Upper lobe of left lung (tissue), 6 donors: ENCODE measurements around the gene SLC40A1. TPM values are rescaled to one million over a fixed set of nuclear protein-coding genes. Genes with fewer than 3 reads are reported as not detected.

ENCODE experiments used
- ATAC-seq, 2 donors: fragments of 200-7000 bp; cut with Tn5 transposase; one replicate each; pipeline ENCODE4 v1.9.1; 2022; ENCODE audit warnings: mild to moderate bottlenecking in 2 of 2, moderate library complexity in 2 of 2; ENCODE audit not compliant: low FRiP score in 2 of 2
- DNase-seq, 2 donors: peaks; one replicate each; pipeline ENCODE4 v3.0.0-alpha.2; 2019 to 2020
- H3K27ac ChIP-seq, 4 donors: fragments of 200-600 bp; sonication (generic); one replicate each; pipeline ENCODE4 v1.5.1; 2016 to 2019
- H3K27me3 ChIP-seq, 4 donors: fragments of 200-600 bp; sonication (generic); one replicate each; pipeline ENCODE4 v1.5.1; 2017 to 2019
- H3K36me3 ChIP-seq, 4 donors: fragments of 200-600 bp; sonication (generic); one replicate each; pipeline ENCODE4 v1.5.1; 2016 to 2019
- H3K4me1 ChIP-seq, 4 donors: fragments of 200-600 bp; sonication (generic); one replicate each; pipeline ENCODE4 v1.5.1; 2018 to 2019
- H3K4me3 ChIP-seq, 4 donors: fragments of 200-600 bp; sonication (generic); one replicate each; pipeline ENCODE4 v1.5.1; 2017 to 2019; ENCODE audit warnings: mild to moderate bottlenecking in 2 of 4, moderate library complexity in 1 of 4
- H3K9me3 ChIP-seq, 4 donors: fragments of 200-600 bp; sonication (generic); one replicate each; pipeline ENCODE4 v1.5.1; 2018 to 2019
- CTCF ChIP-seq, 6 experiments: fragments of 450-650 bp in 4 of 6; fragments of 200-600 bp in 2 of 6; sonication (generic) in 2 of 6; IDR thresholded peaks; one replicate each; pipeline ENCODE4 v1.5.1; 2016 to 2019; ENCODE audit warnings: antibody characterized with exemption in 6 of 6
- EP300 ChIP-seq, 4 donors: sonication (generic); formaldehyde crosslinking; IDR thresholded peaks; one replicate each; pipeline ENCODE4 v1.5.1; 2017; ENCODE audit warnings: antibody characterized with exemption in 4 of 4, control low read depth in 2 of 4
- POLR2A ChIP-seq, 4 donors: fragments of 450-650 bp; IDR thresholded peaks; one replicate each; pipeline ENCODE4 v1.5.1; 2016 to 2017; ENCODE audit warnings: antibody characterized with exemption in 4 of 4, mild to moderate bottlenecking in 2 of 4
- POLR2AphosphoS5 ChIP-seq, 2 donors: sonication (generic); formaldehyde crosslinking; IDR thresholded peaks; one replicate each; pipeline ENCODE4 v1.5.1; 2017; ENCODE audit warnings: antibody characterized with exemption in 2 of 2
- WGBS, 2 donors: methylation state at CpG; one replicate each; pipeline ENCODE4 v1.1.5; 2017 to 2018; 5-methylcytosine and 5-hydroxymethylcytosine counted together
- total RNA-seq, 6 donors: library from RNA; depleted of rRNA in 4 of 6; stranded (reverse); fragments of >200 nt in 4 of 6; gene quantifications; one replicate each; pipeline versions ENCODE4 v1.1.0 to v1.2.1, GENCODE V29; 2016 to 2021
- donor health status: DM: no; HTN: no; CAD: no; lungs with moderate emphysema.
- donor health status: DM: no; HTN: yes; CAD: no; lungs with severe emphysema.

The SLC40A1 gene
- total RNA-seq, 6 donors from 2014 or later, result 67.4 to 154 (median 131) TPM

GRCh38 chr2:189549449-189549832, 31.1 kb downstream of the SLC40A1 start:
- Histone ChIP-seq H3K27me3 (no peaks in the 10 kb centered on the region), H3K9me3 (no peaks in the 10 kb centered on the region), H3K27ac (peak overlapping the region in 2 of 4 donors; percentile 34 to 44), H3K4me1 (peaks cover 0 to 16% (median 0%) of the 10 kb centered on the region in 4 donors), H3K4me3 (no peak overlapping the region), H3K36me3 (no peaks in the 10 kb centered on the region)
- DNase-seq (no peak), ATAC-seq (peak in 1 of 2 donors; percentile 46)
- 47 to 63% methylated on average over 2 of the region's 2 CpGs for WGBS, 2 donors
- no peak for TF ChIP-seq EP300 (IDR thresholded peaks at IDR 0.05)
- TF ChIP-seq CTCF (IDR thresholded peaks at IDR 0.05), result no peak
- TF ChIP-seq POLR2AphosphoS5 (IDR thresholded peaks at IDR 0.05), result no peak
- no peak for TF ChIP-seq POLR2A (IDR thresholded peaks at IDR 0.05)

- peaks cover 0 to 16% (median 0%) of the 10 kb centered on the region in 4 donors for H3K4me1 ChIP-seq
- ATAC-seq, result no peak
- peak overlapping the region in 2 of 4 donors; percentile 34 to 44 for H3K27ac ChIP-seq
Observed at GRCh38 chr2:189548666-189549448, 31.7 kb downstream of the SLC40A1 start.

GRCh38 chr2:189545418-189545817, 35.2 kb downstream of the SLC40A1 start:
- ATAC-seq, result peak in 1 of 2 donors; percentile 23
- TF ChIP-seq EP300 (IDR thresholded peaks at IDR 0.05) (no peak), POLR2AphosphoS5 (IDR thresholded peaks at IDR 0.05) (no peak), POLR2A (IDR thresholded peaks at IDR 0.05) (no peak), CTCF (IDR thresholded peaks at IDR 0.05) (no peak)
- H3K27ac ChIP-seq, result no peak overlapping the region

More at GRCh38 chr2:189548666-189549448, 31.7 kb downstream of the SLC40A1 start:
- H3K9me3 ChIP-seq, result no peaks in the 10 kb centered on the region
- H3K36me3 ChIP-seq, result no peaks in the 10 kb centered on the region
- no peak for DNase-seq
- no peaks in the 10 kb centered on the region for H3K27me3 ChIP-seq
- no peak overlapping the region for H3K4me3 ChIP-seq
- TF ChIP-seq POLR2AphosphoS5 (IDR thresholded peaks at IDR 0.05) (no peak), CTCF (IDR thresholded peaks at IDR 0.05) (no peak), EP300 (IDR thresholded peaks at IDR 0.05) (no peak), POLR2A (IDR thresholded peaks at IDR 0.05) (no peak)
- 62 to 71% methylated on average over 2 of the region's 2 CpGs for WGBS, 2 donors

GRCh38 chr2:189544318-189545042, 36.1 kb downstream of the SLC40A1 start:
- H3K36me3 ChIP-seq, result no peaks in the 10 kb centered on the region
- H3K27ac ChIP-seq, result no peak overlapping the region
- 79 to 87% methylated on average over 5 of the region's 5 CpGs for WGBS, 2 donors
- no peak overlapping the region for H3K4me3 ChIP-seq
- no peak for ATAC-seq
- no peaks in the 10 kb centered on the region for H3K9me3 ChIP-seq
- no peak for DNase-seq
- peaks cover 0 to 9% (median 0%) of the 10 kb centered on the region in 4 donors for H3K4me1 ChIP-seq
- no peaks in the 10 kb centered on the region for H3K27me3 ChIP-seq
- no peak for TF ChIP-seq POLR2A (IDR thresholded peaks at IDR 0.05)
- no peak for TF ChIP-seq CTCF (IDR thresholded peaks at IDR 0.05)
- TF ChIP-seq EP300 (IDR thresholded peaks at IDR 0.05), result no peak
- TF ChIP-seq POLR2AphosphoS5 (IDR thresholded peaks at IDR 0.05), result no peak

More at GRCh38 chr2:189545418-189545817, 35.2 kb downstream of the SLC40A1 start:
- H3K27me3 ChIP-seq, result no peaks in the 10 kb centered on the region
- DNase-seq, result no peak
- H3K9me3 ChIP-seq, result no peaks in the 10 kb centered on the region
- no peaks in the 10 kb centered on the region for H3K36me3 ChIP-seq
- peaks cover 0 to 12% (median 0%) of the 10 kb centered on the region in 4 donors for H3K4me1 ChIP-seq
- WGBS, 2 donors, result 68 to 76% methylated on average over 1 of the region's 1 CpG
- no peak overlapping the region for H3K4me3 ChIP-seq
